Breast epithelium (tissue), 4 donors: ENCODE results near the gene ANXA6. TPM values are rescaled to one million over a fixed set of nuclear protein-coding genes. Genes with fewer than 3 reads are reported as not detected.

Experiments used
- DNase-seq, 2 donors: peaks; one replicate each; pipeline ENCODE4 v3.0.0-alpha.2; 2019; ENCODE audit warnings: low spot score in 2 of 2
- H3K27ac ChIP-seq, 2 donors: fragments of 200-600 bp; sonication (generic) in 1 of 2; one replicate each; pipeline ENCODE4 v1.5.1; 2016 to 2019; ENCODE audit warnings: mild to moderate bottlenecking in 1 of 2
- H3K27me3 ChIP-seq, 2 donors: fragments of 200-600 bp; sonication (generic) in 1 of 2; one replicate each; pipeline versions ENCODE4 v1.5.1 to v1.6.0; 2017 to 2019; ENCODE audit warnings: control low read depth in 1 of 2, mild to moderate bottlenecking in 1 of 2
- H3K36me3 ChIP-seq: fragments of 200-600 bp; one replicate; pipeline ENCODE4 v1.5.1; 2019
- H3K4me1 ChIP-seq, 2 donors: fragments of 200-600 bp; sonication (generic); one replicate each; pipeline ENCODE4 v1.5.1; 2016 to 2019; ENCODE audit warnings: control low read depth in 1 of 2
- H3K4me3 ChIP-seq, 3 donors: fragments of 200-600 bp; sonication (generic); 1 replicate in 2 of 3; 2 replicates in 1 of 3; pipeline ENCODE4 v1.5.1; 2016 to 2019; ENCODE audit warnings: mild to moderate bottlenecking in 3 of 3, moderate library complexity in 2 of 3
- H3K9me3 ChIP-seq, 2 donors: fragments of 200-600 bp; sonication (generic) in 1 of 2; one replicate each; pipeline ENCODE4 v1.5.1; 2016 to 2019; ENCODE audit warnings: control low read depth in 1 of 2
- POLR2A ChIP-seq: fragments of 450-650 bp; IDR thresholded peaks from one replicate; pipeline ENCODE4 v1.6.1; 2016; ENCODE audit warnings: antibody characterized with exemption, mild to moderate bottlenecking, moderate library complexity
- POLR2AphosphoS5 ChIP-seq, 3 donors: sonication (generic); formaldehyde crosslinking; IDR thresholded peaks; one replicate each; pipeline ENCODE4 v1.6.1; 2017; ENCODE audit warnings: antibody characterized with exemption in 3 of 3
- intact Hi-C: fragments of 100-400 bp; cut with DNase I; formaldehyde crosslinking; loops from one replicate; pipeline ENCODE4 v1.15.1; 2023; ENCODE audit warnings: low total_unique reads
- total RNA-seq, 3 donors: library from RNA; depleted of rRNA; stranded (reverse); fragments of >200 nt; gene quantifications; one replicate each; pipeline ENCODE4 v1.1.0, GENCODE V29; 2016
- TF ChIP-seq, protein P1 (sequence below), 3 donors: fragments of 450-650 bp; IDR thresholded peaks; one replicate each; pipeline ENCODE4 v1.5.1; 2016 to 2017; ENCODE audit warnings: antibody characterized with exemption in 3 of 3, mild to moderate bottlenecking in 3 of 3, moderate library complexity in 3 of 3

Gene ANXA6
- total RNA-seq, 3 donors from 2014 or later: 206 to 320 (median 276) TPM

DNA sequence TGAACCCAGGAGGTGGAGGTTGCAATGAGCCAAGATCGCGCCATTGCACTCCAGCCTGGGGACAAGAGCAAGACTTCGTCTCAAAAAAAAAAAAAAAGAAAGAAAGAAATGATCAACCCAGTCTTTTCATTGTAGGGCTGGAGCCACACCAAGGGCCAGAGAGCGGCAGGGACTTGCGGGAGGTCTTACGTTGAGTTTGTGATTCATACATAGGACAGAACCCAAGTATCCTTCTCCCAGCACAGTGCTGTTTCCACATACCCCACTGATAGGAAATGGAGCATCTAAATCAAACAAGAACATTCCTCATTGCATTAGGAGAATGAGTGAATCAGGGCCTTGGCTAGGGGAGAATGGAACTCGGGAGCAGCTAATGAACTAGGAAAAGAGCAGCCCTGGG is 73.2 kb downstream of the ANXA6 start:
- Histone ChIP-seq H3K4me3 (no peak overlapping the region), H3K4me1 (peaks cover 0 to 24% of the 10 kb centered on the region in 2 donors), H3K36me3 (no peaks in the 10 kb centered on the region), H3K27me3 (no peaks in the 10 kb centered on the region), H3K9me3 (no peaks in the 10 kb centered on the region), H3K27ac (peak overlapping the region; percentile 81 to 90)
- TF ChIP-seq, protein P1, sequence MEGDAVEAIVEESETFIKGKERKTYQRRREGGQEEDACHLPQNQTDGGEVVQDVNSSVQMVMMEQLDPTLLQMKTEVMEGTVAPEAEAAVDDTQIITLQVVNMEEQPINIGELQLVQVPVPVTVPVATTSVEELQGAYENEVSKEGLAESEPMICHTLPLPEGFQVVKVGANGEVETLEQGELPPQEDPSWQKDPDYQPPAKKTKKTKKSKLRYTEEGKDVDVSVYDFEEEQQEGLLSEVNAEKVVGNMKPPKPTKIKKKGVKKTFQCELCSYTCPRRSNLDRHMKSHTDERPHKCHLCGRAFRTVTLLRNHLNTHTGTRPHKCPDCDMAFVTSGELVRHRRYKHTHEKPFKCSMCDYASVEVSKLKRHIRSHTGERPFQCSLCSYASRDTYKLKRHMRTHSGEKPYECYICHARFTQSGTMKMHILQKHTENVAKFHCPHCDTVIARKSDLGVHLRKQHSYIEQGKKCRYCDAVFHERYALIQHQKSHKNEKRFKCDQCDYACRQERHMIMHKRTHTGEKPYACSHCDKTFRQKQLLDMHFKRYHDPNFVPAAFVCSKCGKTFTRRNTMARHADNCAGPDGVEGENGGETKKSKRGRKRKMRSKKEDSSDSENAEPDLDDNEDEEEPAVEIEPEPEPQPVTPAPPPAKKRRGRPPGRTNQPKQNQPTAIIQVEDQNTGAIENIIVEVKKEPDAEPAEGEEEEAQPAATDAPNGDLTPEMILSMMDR (IDR thresholded peaks at IDR 0.05): no peak
- TF ChIP-seq POLR2AphosphoS5 (IDR thresholded peaks at IDR 0.05) (no peak), POLR2A (no peak)
- intact Hi-C loops: no loop called here
- no peak for DNase-seq

DNA sequence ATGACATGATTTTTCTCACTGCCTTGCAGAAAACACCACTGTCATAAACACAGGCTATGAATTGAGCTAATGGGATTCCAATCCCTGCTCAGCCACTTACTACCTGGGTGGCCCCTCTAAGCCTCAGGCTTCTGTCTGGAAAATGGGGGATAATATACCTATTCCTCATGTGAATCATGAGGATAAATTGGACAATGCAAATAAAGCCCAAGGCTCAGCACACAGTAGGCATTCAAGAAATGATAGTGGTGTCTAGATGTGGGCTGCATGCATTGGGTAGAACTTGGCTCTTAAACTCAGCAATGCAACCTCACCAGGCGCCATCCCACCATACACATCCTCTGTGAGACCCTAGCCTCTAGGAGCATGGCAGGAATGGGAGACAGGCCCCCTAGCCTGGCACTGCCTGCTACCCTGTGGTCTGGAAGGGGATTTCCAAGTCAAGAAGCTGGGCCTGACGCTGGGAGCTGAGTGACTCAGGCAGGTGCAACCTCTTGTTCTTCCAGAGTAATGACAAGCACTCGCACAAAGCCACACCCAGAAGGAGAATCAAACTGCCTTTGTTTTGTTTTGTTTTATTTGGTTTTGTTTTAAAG is 74.4 kb downstream of the ANXA6 start:
- Histone ChIP-seq H3K27me3 (no peaks in the 10 kb centered on the region), H3K4me1 (peaks cover 0 to 30% of the 10 kb centered on the region in 2 donors), H3K4me3 (no peak overlapping the region), H3K27ac (peak overlapping the region; percentile 7 to 99), H3K9me3 (no peaks in the 10 kb centered on the region), H3K36me3 (no peaks in the 10 kb centered on the region)
- DNase-seq: no peak
- intact Hi-C loops: no loop called here
- no peak for TF ChIP-seq POLR2A
- TF ChIP-seq POLR2AphosphoS5 (IDR thresholded peaks at IDR 0.05): no peak
- TF ChIP-seq, protein P1 (IDR thresholded peaks at IDR 0.05): no peak

DNA sequence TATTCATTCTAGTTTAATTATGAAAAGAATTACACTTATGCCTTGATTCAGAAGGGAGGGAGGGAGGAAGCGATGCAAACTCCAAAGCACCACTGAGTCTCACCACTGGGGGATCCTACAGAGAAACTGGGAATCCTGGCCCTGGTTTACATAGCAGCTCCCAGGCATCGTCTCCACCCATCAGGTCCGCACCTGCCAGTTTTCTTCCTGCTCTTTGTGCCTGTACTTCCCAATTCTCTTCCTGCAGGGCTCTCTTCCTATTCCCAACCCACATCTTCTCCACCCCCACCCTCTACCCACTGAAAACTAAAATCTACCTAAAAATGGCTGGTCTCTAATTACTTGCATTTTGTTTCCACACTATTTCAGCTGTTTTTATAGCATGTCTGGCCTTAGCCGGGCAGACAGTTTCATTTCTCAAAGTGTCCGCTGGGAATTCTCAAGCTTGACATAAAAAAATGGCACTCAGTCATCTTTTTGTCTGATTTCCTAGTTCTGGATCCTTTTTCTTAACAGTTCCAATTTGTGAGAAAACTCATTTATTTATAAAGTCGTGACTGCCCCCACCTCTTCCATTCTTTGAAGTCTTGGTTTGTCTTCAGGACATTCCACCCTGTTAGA is 75.2 kb downstream of the ANXA6 start:
- Histone ChIP-seq H3K4me3 (peak overlapping the region in 2 of 3 donors; percentile 90 to 96), H3K36me3 (no peaks in the 10 kb centered on the region), H3K9me3 (no peaks in the 10 kb centered on the region), H3K27me3 (no peaks in the 10 kb centered on the region), H3K4me1 (peaks cover 0 to 30% of the 10 kb centered on the region in 2 donors), H3K27ac (peak overlapping the region; percentile 64 to 99)
- no peak for TF ChIP-seq POLR2AphosphoS5 (IDR thresholded peaks at IDR 0.05)
- no peak for TF ChIP-seq POLR2A
- TF ChIP-seq, protein P1 (IDR thresholded peaks at IDR 0.05): peak; percentile 7 to 25 (median 25)
- intact Hi-C loops: no loop called here
- no peak for DNase-seq

DNA sequence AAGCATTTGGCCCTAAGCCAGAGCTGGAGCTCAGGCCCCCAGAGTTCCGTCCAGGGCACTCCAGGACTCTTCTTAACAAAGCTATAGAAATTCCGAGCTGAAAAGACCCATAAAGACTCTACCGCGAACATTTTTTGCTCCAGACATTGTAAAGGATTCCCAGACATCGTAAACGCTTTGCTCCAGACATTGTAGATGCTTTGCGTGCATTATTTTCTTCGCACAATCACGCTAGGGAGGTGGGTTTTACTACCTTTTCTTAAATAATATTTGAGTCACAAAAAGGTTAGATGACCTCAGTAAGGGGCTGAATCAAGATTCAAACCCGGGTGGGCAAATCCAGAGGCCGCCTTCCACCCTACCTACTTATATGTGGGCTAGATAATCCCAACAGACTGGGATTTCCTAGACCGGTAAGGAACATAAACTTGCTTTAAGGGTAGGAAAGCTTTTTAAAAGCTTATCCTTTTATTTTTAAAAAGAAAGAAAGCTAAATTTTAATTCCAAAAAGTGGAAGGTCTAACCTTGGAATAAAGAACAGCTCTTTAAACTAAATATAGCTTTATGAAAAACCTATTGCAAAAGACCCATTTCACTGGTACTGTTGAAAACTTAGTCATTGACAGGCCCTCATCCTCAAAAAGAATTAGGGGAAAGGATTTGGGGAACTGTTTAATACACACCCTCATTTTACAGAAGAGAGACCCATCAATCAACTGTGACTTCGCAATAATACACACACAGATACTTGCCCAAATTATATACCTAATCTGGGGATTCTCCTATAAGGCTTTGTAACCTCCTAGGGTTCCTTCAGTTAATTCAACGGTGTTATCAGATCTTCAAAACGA is 75.9 kb downstream of the ANXA6 start:
- intact Hi-C loops: loop anchor here (2.0 kb wide), 1 partner anchor 31 kb away; no protein-coding TSS in a partner anchor
- no peak for DNase-seq
- TF ChIP-seq, protein P1 (IDR thresholded peaks at IDR 0.05): no peak
- TF ChIP-seq POLR2A: no peak
- no peak for TF ChIP-seq POLR2AphosphoS5 (IDR thresholded peaks at IDR 0.05)
- Histone ChIP-seq H3K4me3 (peak overlapping the region; percentile 71 to 96 (median 90)), H3K27ac (peak overlapping the region; percentile 99), H3K4me1 (peaks cover 0 to 30% of the 10 kb centered on the region in 2 donors), H3K9me3 (no peaks in the 10 kb centered on the region), H3K27me3 (no peaks in the 10 kb centered on the region), H3K36me3 (no peaks in the 10 kb centered on the region)
